ENCODE measurements around the gene ZC3H4.

ZC3H4 gene

GRCh38 chr19:47028195-47028601 lies 85.4 kb downstream of the ZC3H4 start:
- TF ChIP-seq, protein P1, sequence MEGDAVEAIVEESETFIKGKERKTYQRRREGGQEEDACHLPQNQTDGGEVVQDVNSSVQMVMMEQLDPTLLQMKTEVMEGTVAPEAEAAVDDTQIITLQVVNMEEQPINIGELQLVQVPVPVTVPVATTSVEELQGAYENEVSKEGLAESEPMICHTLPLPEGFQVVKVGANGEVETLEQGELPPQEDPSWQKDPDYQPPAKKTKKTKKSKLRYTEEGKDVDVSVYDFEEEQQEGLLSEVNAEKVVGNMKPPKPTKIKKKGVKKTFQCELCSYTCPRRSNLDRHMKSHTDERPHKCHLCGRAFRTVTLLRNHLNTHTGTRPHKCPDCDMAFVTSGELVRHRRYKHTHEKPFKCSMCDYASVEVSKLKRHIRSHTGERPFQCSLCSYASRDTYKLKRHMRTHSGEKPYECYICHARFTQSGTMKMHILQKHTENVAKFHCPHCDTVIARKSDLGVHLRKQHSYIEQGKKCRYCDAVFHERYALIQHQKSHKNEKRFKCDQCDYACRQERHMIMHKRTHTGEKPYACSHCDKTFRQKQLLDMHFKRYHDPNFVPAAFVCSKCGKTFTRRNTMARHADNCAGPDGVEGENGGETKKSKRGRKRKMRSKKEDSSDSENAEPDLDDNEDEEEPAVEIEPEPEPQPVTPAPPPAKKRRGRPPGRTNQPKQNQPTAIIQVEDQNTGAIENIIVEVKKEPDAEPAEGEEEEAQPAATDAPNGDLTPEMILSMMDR (conservative IDR thresholded peaks at IDR 0.05; ENCODE audit: low read depth, low read length) = no peak
- DNase-seq (ENCODE audit: low read depth) = no peak
- no peak overlapping the region for H3K4me3 ChIP-seq (ENCODE audit: low read depth, low read length)

DNA sequence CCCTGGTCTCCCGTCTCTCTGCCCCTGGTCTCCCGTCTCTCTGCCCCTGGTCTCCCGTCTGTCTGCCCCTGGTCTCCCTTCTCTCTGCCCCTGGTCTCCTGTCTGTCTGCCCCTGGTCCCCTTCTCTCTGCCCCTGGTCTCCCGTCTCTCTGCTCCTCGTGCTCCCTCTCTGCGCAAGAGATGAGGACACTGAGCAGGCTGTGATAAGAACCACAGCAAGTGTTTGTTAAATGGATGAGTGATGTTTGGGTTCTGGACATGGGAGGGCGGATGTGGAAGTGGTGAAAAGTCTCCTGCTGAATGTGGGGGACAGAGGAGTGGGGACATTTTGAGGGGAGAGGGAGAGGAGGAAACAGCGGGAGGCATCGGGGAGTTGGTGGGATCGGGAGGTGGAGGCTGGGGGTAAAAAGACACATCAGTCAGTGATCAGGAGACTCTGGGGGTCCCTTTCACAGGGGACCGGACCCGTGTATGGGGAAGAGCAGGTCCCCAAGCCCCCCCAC lies 85.9 kb downstream of the ZC3H4 start:
- no peak overlapping the region for H3K4me3 ChIP-seq (ENCODE audit: low read depth, low read length)
- TF ChIP-seq, protein P1 (conservative IDR thresholded peaks at IDR 0.05; ENCODE audit: low read depth, low read length) = no peak
- DNase-seq (ENCODE audit: low read depth) = no peak

GRCh38 chr19:47026889-47027288 lies 86.7 kb downstream of the ZC3H4 start:
- H3K4me3 ChIP-seq (ENCODE audit: low read depth, low read length) = no peak overlapping the region
- TF ChIP-seq, protein P1 (conservative IDR thresholded peaks at IDR 0.05; ENCODE audit: low read depth, low read length) = no peak
- no peak for DNase-seq (ENCODE audit: low read depth)

GRCh38 chr19:47026156-47026555 lies 87.4 kb downstream of the ZC3H4 start:
- H3K4me3 ChIP-seq (ENCODE audit: low read depth, low read length) = no peak overlapping the region
- no peak for DNase-seq (ENCODE audit: low read depth)
- TF ChIP-seq, protein P1 (conservative IDR thresholded peaks at IDR 0.05; ENCODE audit: low read depth, low read length) = no peak

DNA sequence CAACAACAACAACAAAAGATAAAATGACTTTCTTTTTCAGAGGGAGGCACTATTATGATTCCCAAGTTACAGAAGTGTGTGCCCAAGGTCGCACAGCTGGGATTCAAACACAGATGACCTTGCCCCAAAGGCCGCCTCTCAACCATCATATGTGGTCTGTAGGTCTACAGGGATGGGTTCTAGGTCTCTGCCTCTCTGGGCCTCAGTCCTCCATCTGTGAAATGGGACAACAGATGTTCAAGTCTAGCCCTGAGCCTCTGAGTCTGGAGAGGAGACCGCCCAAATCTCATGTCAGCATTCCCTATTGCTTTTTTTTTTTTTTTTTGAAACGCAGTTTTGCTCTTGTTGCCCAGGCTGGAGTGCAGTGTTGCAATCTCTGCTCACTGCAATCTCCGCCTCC lies 89.1 kb downstream of the ZC3H4 start:
- DNase-seq (ENCODE audit: low read depth) = no peak
- TF ChIP-seq, protein P1 (conservative IDR thresholded peaks at IDR 0.05; ENCODE audit: low read depth, low read length) = no peak
- H3K4me3 ChIP-seq (ENCODE audit: low read depth, low read length) = no peak overlapping the region

- TF ChIP-seq, protein P1 (conservative IDR thresholded peaks at IDR 0.05; ENCODE audit: low read depth, low read length) = no peak
- H3K4me3 ChIP-seq (ENCODE audit: low read depth, low read length) = no peak overlapping the region
- DNase-seq (ENCODE audit: low read depth) = no peak
Observed at GRCh38 chr19:47023448-47023794, 90.2 kb downstream of the ZC3H4 start.

GRCh38 chr19:47022541-47023447 lies 90.8 kb downstream of the ZC3H4 start:
- no peak for DNase-seq (ENCODE audit: low read depth)
- no peak overlapping the region for H3K4me3 ChIP-seq (ENCODE audit: low read depth, low read length)
- TF ChIP-seq, protein P1 (conservative IDR thresholded peaks at IDR 0.05; ENCODE audit: low read depth, low read length) = no peak
